ENCODE results near the gene ACTRT3.

ACTRT3 gene

GRCh38 chr3:169769287-169770181 lies at the start of gene ACTRT3:
Gene ACTRT3 (minus strand): TSS chr3:169769561. CDS start chr3:169769520, 41 bp downstream.
- DNase-seq (ENCODE audit: low spot score) = peak; percentile 88

GRCh38 chr3:169818316-169818715 lies 49.0 kb upstream of the ACTRT3 start:
- DNase-seq (ENCODE audit: low spot score) = no peak

- DNase-seq (ENCODE audit: low spot score) = no peak
Observed at GRCh38 chr3:169815590-169816150, 46.3 kb upstream of the ACTRT3 start.

- no peak for DNase-seq (ENCODE audit: low spot score)
Observed at GRCh38 chr3:169813757-169814517, 44.6 kb upstream of the ACTRT3 start.

GRCh38 chr3:169813278-169813677 lies 43.9 kb upstream of the ACTRT3 start:
- no peak for DNase-seq (ENCODE audit: low spot score)

- peak; percentile 84 for DNase-seq (ENCODE audit: low spot score)
Observed at GRCh38 chr3:169812332-169813235, 43.2 kb upstream of the ACTRT3 start, which contains the start of the genes LRRC34 and LRRIQ4. Gene LRRC34 (minus strand): TSS chr3:169812904. CDS start chr3:169812548, 356 bp downstream. Gene LRRIQ4 (plus strand): TSS chr3:169812870. CDS start chr3:169821922, 9,052 bp downstream.

GRCh38 chr3:169811631-169812331 lies 42.4 kb upstream of the ACTRT3 start:
- no peak for DNase-seq (ENCODE audit: low spot score)

- DNase-seq (ENCODE audit: low spot score) = no peak
Observed at GRCh38 chr3:169809230-169809795, 40.0 kb upstream of the ACTRT3 start.

GRCh38 chr3:169804681-169805080 lies 35.3 kb upstream of the ACTRT3 start:
- no peak for DNase-seq (ENCODE audit: low spot score)

- DNase-seq (ENCODE audit: low spot score) = no peak
Observed at GRCh38 chr3:169792359-169792758, 23.0 kb upstream of the ACTRT3 start.

- no peak for DNase-seq (ENCODE audit: low spot score)
Observed at GRCh38 chr3:169790687-169791429, 21.5 kb upstream of the ACTRT3 start.

- DNase-seq (ENCODE audit: low spot score) = no peak
Observed at GRCh38 chr3:169790219-169790618, 20.9 kb upstream of the ACTRT3 start.

GRCh38 chr3:169787791-169788190 lies 18.4 kb upstream of the ACTRT3 start:
- no peak for DNase-seq (ENCODE audit: low spot score)

- no peak for DNase-seq (ENCODE audit: low spot score)
Observed at GRCh38 chr3:169787120-169787519, 17.8 kb upstream of the ACTRT3 start.

GRCh38 chr3:169781209-169781855 lies 12.0 kb upstream of the ACTRT3 start:
- no peak for DNase-seq (ENCODE audit: low spot score)

- no peak for DNase-seq (ENCODE audit: low spot score)
Observed at GRCh38 chr3:169780742-169781141, 11.4 kb upstream of the ACTRT3 start.

GRCh38 chr3:169777822-169778221 lies 8.5 kb upstream of the ACTRT3 start:
- no peak for DNase-seq (ENCODE audit: low spot score)

GRCh38 chr3:169774186-169774585 lies 4.8 kb upstream of the ACTRT3 start:
- no peak for DNase-seq (ENCODE audit: low spot score)
